SK-N-SH (cell line): ENCODE results near the gene NOPCHAP1. TPM values are rescaled to one million over a fixed set of nuclear protein-coding genes. Genes with fewer than 3 reads are reported as not detected.

ENCODE experiments used
- CTCF ChIA-PET: fragments of 300-600, 350-600 bp; formaldehyde crosslinking; extraction: SDS; loops from one replicate; lab custom pipeline; 2021; lab: Yijun Ruan, JAX
- POLR2A ChIA-PET: fragments of 350-600 bp; sonication (Branson Sonifier 250); formaldehyde crosslinking; extraction: SDS; loops from one replicate; lab custom pipeline; 2020; ENCODE audit warnings: antibody characterized with exemption, inconsistent platforms; lab: Yijun Ruan, JAX
- DNase-seq: peaks from one replicate; pipeline ENCODE4 v3.0.0; 2012
- H2AFZ ChIP-seq: fragments of 200-600 bp; sonication (generic); 2 replicates; pipeline ENCODE4 v1.8.1; 2016; ENCODE audit warnings: antibody characterized with exemption, mild to moderate bottlenecking, low read depth
- H3F3A ChIP-seq: fragments of 200-600 bp; sonication (generic); replicated peaks from 2 replicates; pipeline ENCODE3; 2016; ENCODE audit warnings: antibody characterized with exemption, mild to moderate bottlenecking; ENCODE audit not compliant: insufficient read depth
- H3K27ac ChIP-seq, 2 experiments: fragments of 200-500 bp in 1 of 2; fragments of 200-600 bp in 1 of 2; sonication (Bioruptor generic) in 1 of 2; sonication (generic), shearing (Covaris generic) in 1 of 2; 2 replicates each; pipeline versions ENCODE4 v1.5.1 to v1.6.1; 2014 to 2016; ENCODE audit warnings: low read depth in 2 of 2, inconsistent platforms in 1 of 2, low read length in 1 of 2, mild to moderate bottlenecking in 1 of 2, mixed read lengths in 1 of 2
- H3K27me3 ChIP-seq: fragments of 200-600 bp; sonication (generic), shearing (Covaris generic); 2 replicates; pipeline ENCODE4 v1.6.1; 2016; ENCODE audit warnings: mixed run types; ENCODE audit not compliant: insufficient read depth
- H3K36me3 ChIP-seq, 2 experiments: fragments of 200-500 bp in 1 of 2; fragments of 200-600 bp in 1 of 2; sonication (Bioruptor generic) in 1 of 2; sonication (generic) in 1 of 2; replicated peaks in 1 of 2; 2 replicates each; pipeline versions ENCODE3 to v1.5.1; 2014 to 2016; ENCODE audit warnings: low read length in 1 of 2, mild to moderate bottlenecking in 1 of 2; ENCODE audit not compliant: insufficient read depth in 2 of 2, control insufficient read depth in 1 of 2
- H3K4me1 ChIP-seq, 2 experiments: fragments of 200-500 bp in 1 of 2; fragments of 200-600 bp in 1 of 2; sonication (Bioruptor generic) in 1 of 2; sonication (generic), shearing (Covaris generic) in 1 of 2; 2 replicates each; pipeline versions ENCODE4 v1.5.1 to v1.6.1; 2014 to 2016; ENCODE audit warnings: low read depth in 1 of 2, low read length in 1 of 2, mixed run types in 1 of 2; ENCODE audit not compliant: insufficient read depth in 2 of 2, control insufficient read depth in 1 of 2
- H3K4me2 ChIP-seq: fragments of 200-600 bp; sonication (generic), shearing (Covaris generic); 2 replicates; pipeline ENCODE4 v1.6.1; 2017; ENCODE audit warnings: mixed run types
- H3K4me3 ChIP-seq, 2 experiments: fragments of 200-500 bp in 1 of 2; fragments of 200-600 bp in 1 of 2; sonication (Bioruptor generic) in 1 of 2; sonication (generic), shearing (Covaris generic) in 1 of 2; 2 replicates each; pipeline versions ENCODE4 v1.5.1 to v1.8.1; 2014 to 2016; ENCODE audit warnings: low read depth in 2 of 2, inconsistent platforms in 1 of 2, low read length in 1 of 2, mild to moderate bottlenecking in 1 of 2, mixed read lengths in 1 of 2, moderate library complexity in 1 of 2
- H3K79me2 ChIP-seq: fragments of 200-600 bp; sonication (generic); 2 replicates; pipeline ENCODE4 v1.8.1; 2017; ENCODE audit warnings: mild to moderate bottlenecking; ENCODE audit not compliant: insufficient read depth
- H3K9ac ChIP-seq: fragments of 200-600 bp; sonication (generic); 2 replicates; pipeline ENCODE4 v1.6.1; 2017; ENCODE audit warnings: mixed run types
- H3K9me2 ChIP-seq: fragments of 200-600 bp; sonication (generic); 2 replicates; pipeline ENCODE4 v1.6.1; 2017; ENCODE audit warnings: mixed run types
- H3K9me3 ChIP-seq: fragments of 200-600 bp; sonication (generic); 2 replicates; pipeline ENCODE4 v1.6.1; 2017; ENCODE audit warnings: mixed run types, mild to moderate bottlenecking, moderate library complexity
- H4K20me1 ChIP-seq: fragments of 200-600 bp; sonication (generic); 2 replicates; pipeline ENCODE4 v1.6.1; 2017; ENCODE audit warnings: mild to moderate bottlenecking, mixed run types; ENCODE audit not compliant: insufficient read depth
- CHD2 ChIP-seq: fragments of 150-350 bp; IDR thresholded peaks from 2 replicates; pipeline ENCODE4 v1.6.1; 2018; ENCODE audit warnings: low read length; ENCODE audit not compliant: partially characterized antibody
- ELF1 ChIP-seq: IDR thresholded peaks from 2 replicates; pipeline ENCODE4 v1.4.0; 2012
- EZH2phosphoT487 ChIP-seq: fragments of 200-600 bp; sonication (generic); IDR thresholded peaks from 2 replicates; pipeline ENCODE4 v1.6.1; 2017; ENCODE audit warnings: low read depth, mixed run types, mild to moderate bottlenecking, antibody characterized with exemption, moderate library complexity, borderline replicate concordance
- FOSL2 ChIP-seq: IDR thresholded peaks from 2 replicates; pipeline ENCODE4 v1.4.0; 2012; ENCODE audit warnings: low read depth, mild to moderate bottlenecking, moderate library complexity, borderline replicate concordance
- FOXJ3 ChIP-seq: sonication (generic); formaldehyde crosslinking; IDR thresholded peaks from 2 replicates; pipeline ENCODE4 v1.5.1; 2020; ENCODE audit warnings: mild to moderate bottlenecking, missing genetic modification reagents
- JUND ChIP-seq: IDR thresholded peaks from 2 replicates; pipeline ENCODE4 v1.4.0; 2012
- MEF2A ChIP-seq: IDR thresholded peaks from 2 replicates; pipeline ENCODE4 v1.4.0; 2012; ENCODE audit warnings: low read depth, borderline replicate concordance
- NFIC ChIP-seq: IDR thresholded peaks from 2 replicates; pipeline ENCODE4 v1.4.0; 2012; ENCODE audit warnings: borderline replicate concordance
- POLR2AphosphoS5 ChIP-seq: IDR thresholded peaks from 2 replicates; pipeline ENCODE4 v1.6.1; 2012; ENCODE audit warnings: low read depth, low read length
- RCOR1 ChIP-seq: fragments of 150-350 bp; IDR thresholded peaks from 2 replicates; pipeline ENCODE4 v1.6.1; 2017; ENCODE audit warnings: antibody characterized with exemption, low read length
- RXRA ChIP-seq: IDR thresholded peaks from 2 replicates; pipeline ENCODE4 v1.4.0; 2012; ENCODE audit warnings: low read depth, mild to moderate bottlenecking, borderline replicate concordance
- TEAD4 ChIP-seq: IDR thresholded peaks from 2 replicates; pipeline ENCODE4 v1.4.0; 2012; ENCODE audit warnings: mild to moderate bottlenecking, borderline replicate concordance; ENCODE audit not compliant: insufficient read depth
- YY1 ChIP-seq: IDR thresholded peaks from 2 replicates; pipeline ENCODE4 v1.4.0; 2012; ENCODE audit warnings: low read depth, mild to moderate bottlenecking
- WGBS: methylation state at CpG from one replicate; pipeline ENCODE4 v1.1.6; 2017; ENCODE audit warnings: low lambda C conversion rate; 5-methylcytosine and 5-hydroxymethylcytosine counted together
- polyA plus RNA-seq, 3 experiments: library from polyadenylated mRNA; depleted of rRNA; stranded (reverse); fragments of >200 nt; gene quantifications; 2 replicates each; pipeline ENCODE4 v1.2.3, GENCODE V29; 2012
- TF ChIP-seq, protein P1 (sequence below): IDR thresholded peaks from 2 replicates; pipeline ENCODE4 v1.4.0; 2012; ENCODE audit warnings: low read depth, borderline replicate concordance
- TF ChIP-seq, protein P2 (sequence below): fragments of 200-600 bp; sonication (generic); IDR thresholded peaks from 2 replicates; pipeline ENCODE4 v1.6.1; 2017; ENCODE audit warnings: antibody characterized with exemption, mild to moderate bottlenecking, moderate library complexity
- TF ChIP-seq, protein P3 (sequence below): IDR thresholded peaks from 2 replicates; pipeline ENCODE4 v1.4.0; 2012; ENCODE audit warnings: low read depth, borderline replicate concordance
- TF ChIP-seq, protein P4 (sequence below): fragments of 150-350 bp; IDR thresholded peaks from 2 replicates; pipeline ENCODE4 v1.6.1; 2016; ENCODE audit warnings: mild to moderate bottlenecking, low read depth, low read length
- TF ChIP-seq, protein P5 (sequence below): IDR thresholded peaks from 2 replicates; pipeline ENCODE4 v1.6.1; 2012; ENCODE audit warnings: mild to moderate bottlenecking, low read depth, low read length, moderate library complexity

The NOPCHAP1 gene
- polyA plus RNA-seq, 1 of the 3 experiments (the other 2 are of a cell fraction), result 17.3 TPM

DNA sequence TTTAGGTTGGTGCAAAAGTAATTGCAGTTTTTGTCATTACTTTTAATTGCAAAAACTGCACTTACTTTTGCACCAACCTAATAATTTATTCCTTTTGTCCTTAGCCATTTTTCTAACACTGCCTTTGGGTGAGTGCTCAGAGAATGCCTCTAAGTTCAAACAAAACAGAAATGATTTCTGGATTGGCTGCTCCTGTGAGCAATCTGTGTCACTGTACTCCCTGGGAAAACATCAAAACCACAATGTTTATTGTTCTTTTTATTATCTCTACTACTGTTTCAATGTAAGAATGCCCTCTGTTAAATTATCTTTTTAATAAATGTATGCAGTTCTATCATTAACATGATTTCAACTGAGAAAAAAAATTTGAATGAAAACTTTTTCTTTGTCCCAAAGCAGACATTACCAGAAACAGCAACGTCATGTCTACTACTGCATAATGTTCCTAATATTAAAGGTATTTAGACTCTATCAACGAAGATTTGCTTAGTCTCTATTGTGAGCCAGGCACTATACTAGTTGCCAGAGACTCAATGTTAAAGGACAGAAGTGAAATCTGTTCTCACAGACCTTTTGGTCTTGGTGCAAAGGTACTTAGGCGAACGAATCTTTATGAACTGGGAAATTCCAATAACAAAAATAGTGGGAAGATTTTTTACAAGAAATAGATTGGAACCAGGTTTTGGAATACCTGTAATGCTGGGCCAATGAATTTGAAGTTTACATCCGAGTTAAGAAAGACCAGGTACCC is 34.2 kb upstream of the NOPCHAP1 start:
- peaks cover 9% of the 10 kb centered on the region for H3F3A ChIP-seq
- H3K4me1 ChIP-seq, result peaks cover 0 to 3% of the 10 kb centered on the region in 2 experiments; a peak in 1 of 4 replicates
- no peaks in the 10 kb centered on the region for H3K27me3 ChIP-seq
- no peak overlapping the region for H3K27ac ChIP-seq
- H3K9me2 ChIP-seq, result no peaks in the 10 kb centered on the region
- no peak overlapping the region for H3K4me3 ChIP-seq
- H3K79me2 ChIP-seq, result peaks cover 4% of the 10 kb centered on the region; the same call in 1 of the 2 replicates
- no peak for DNase-seq
- CTCF ChIA-PET, result no interaction called here
- 78% methylated on average over 5 of the region's 5 CpGs for WGBS
- no peak overlapping the region for H3K9ac ChIP-seq
- POLR2A ChIA-PET, result no interaction called here
- H3K9me3 ChIP-seq, result no peaks in the 10 kb centered on the region
- no peak overlapping the region for H3K4me2 ChIP-seq
- H2AFZ ChIP-seq, result no peak overlapping the region
- no peaks in the 10 kb centered on the region for H4K20me1 ChIP-seq
- no peaks in the 10 kb centered on the region for H3K36me3 ChIP-seq
- no peak for TF ChIP-seq POLR2AphosphoS5
- no peak for TF ChIP-seq CHD2
- TF ChIP-seq RCOR1, result no peak
- TF ChIP-seq, protein P1, sequence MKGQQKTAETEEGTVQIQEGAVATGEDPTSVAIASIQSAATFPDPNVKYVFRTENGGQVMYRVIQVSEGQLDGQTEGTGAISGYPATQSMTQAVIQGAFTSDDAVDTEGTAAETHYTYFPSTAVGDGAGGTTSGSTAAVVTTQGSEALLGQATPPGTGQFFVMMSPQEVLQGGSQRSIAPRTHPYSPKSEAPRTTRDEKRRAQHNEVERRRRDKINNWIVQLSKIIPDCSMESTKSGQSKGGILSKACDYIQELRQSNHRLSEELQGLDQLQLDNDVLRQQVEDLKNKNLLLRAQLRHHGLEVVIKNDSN, result no peak
- TF ChIP-seq YY1, result no peak
- TF ChIP-seq ELF1, result no peak
- TF ChIP-seq, protein P2, sequence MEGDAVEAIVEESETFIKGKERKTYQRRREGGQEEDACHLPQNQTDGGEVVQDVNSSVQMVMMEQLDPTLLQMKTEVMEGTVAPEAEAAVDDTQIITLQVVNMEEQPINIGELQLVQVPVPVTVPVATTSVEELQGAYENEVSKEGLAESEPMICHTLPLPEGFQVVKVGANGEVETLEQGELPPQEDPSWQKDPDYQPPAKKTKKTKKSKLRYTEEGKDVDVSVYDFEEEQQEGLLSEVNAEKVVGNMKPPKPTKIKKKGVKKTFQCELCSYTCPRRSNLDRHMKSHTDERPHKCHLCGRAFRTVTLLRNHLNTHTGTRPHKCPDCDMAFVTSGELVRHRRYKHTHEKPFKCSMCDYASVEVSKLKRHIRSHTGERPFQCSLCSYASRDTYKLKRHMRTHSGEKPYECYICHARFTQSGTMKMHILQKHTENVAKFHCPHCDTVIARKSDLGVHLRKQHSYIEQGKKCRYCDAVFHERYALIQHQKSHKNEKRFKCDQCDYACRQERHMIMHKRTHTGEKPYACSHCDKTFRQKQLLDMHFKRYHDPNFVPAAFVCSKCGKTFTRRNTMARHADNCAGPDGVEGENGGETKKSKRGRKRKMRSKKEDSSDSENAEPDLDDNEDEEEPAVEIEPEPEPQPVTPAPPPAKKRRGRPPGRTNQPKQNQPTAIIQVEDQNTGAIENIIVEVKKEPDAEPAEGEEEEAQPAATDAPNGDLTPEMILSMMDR, result no peak
- TF ChIP-seq, protein P3, sequence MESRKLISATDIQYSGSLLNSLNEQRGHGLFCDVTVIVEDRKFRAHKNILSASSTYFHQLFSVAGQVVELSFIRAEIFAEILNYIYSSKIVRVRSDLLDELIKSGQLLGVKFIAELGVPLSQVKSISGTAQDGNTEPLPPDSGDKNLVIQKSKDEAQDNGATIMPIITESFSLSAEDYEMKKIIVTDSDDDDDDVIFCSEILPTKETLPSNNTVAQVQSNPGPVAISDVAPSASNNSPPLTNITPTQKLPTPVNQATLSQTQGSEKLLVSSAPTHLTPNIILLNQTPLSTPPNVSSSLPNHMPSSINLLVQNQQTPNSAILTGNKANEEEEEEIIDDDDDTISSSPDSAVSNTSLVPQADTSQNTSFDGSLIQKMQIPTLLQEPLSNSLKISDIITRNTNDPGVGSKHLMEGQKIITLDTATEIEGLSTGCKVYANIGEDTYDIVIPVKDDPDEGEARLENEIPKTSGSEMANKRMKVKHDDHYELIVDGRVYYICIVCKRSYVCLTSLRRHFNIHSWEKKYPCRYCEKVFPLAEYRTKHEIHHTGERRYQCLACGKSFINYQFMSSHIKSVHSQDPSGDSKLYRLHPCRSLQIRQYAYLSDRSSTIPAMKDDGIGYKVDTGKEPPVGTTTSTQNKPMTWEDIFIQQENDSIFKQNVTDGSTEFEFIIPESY, result no peak
- TF ChIP-seq, protein P4, sequence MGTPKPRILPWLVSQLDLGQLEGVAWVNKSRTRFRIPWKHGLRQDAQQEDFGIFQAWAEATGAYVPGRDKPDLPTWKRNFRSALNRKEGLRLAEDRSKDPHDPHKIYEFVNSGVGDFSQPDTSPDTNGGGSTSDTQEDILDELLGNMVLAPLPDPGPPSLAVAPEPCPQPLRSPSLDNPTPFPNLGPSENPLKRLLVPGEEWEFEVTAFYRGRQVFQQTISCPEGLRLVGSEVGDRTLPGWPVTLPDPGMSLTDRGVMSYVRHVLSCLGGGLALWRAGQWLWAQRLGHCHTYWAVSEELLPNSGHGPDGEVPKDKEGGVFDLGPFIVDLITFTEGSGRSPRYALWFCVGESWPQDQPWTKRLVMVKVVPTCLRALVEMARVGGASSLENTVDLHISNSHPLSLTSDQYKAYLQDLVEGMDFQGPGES, result no peak
- TF ChIP-seq MEF2A, result no peak
- TF ChIP-seq FOXJ3 (CRISPR knock-in tag), result no peak
- TF ChIP-seq FOSL2, result no peak
- no peak for TF ChIP-seq RXRA
- no peak for TF ChIP-seq TEAD4
- no peak for TF ChIP-seq EZH2phosphoT487
- TF ChIP-seq JUND, result no peak
- no peak for TF ChIP-seq NFIC
- TF ChIP-seq, protein P5, sequence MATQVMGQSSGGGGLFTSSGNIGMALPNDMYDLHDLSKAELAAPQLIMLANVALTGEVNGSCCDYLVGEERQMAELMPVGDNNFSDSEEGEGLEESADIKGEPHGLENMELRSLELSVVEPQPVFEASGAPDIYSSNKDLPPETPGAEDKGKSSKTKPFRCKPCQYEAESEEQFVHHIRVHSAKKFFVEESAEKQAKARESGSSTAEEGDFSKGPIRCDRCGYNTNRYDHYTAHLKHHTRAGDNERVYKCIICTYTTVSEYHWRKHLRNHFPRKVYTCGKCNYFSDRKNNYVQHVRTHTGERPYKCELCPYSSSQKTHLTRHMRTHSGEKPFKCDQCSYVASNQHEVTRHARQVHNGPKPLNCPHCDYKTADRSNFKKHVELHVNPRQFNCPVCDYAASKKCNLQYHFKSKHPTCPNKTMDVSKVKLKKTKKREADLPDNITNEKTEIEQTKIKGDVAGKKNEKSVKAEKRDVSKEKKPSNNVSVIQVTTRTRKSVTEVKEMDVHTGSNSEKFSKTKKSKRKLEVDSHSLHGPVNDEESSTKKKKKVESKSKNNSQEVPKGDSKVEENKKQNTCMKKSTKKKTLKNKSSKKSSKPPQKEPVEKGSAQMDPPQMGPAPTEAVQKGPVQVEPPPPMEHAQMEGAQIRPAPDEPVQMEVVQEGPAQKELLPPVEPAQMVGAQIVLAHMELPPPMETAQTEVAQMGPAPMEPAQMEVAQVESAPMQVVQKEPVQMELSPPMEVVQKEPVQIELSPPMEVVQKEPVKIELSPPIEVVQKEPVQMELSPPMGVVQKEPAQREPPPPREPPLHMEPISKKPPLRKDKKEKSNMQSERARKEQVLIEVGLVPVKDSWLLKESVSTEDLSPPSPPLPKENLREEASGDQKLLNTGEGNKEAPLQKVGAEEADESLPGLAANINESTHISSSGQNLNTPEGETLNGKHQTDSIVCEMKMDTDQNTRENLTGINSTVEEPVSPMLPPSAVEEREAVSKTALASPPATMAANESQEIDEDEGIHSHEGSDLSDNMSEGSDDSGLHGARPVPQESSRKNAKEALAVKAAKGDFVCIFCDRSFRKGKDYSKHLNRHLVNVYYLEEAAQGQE, result no peak
